H1 (cell line): ENCODE results near the gene BAD. TPM values are rescaled to one million over a fixed set of nuclear protein-coding genes. Genes with fewer than 3 reads are reported as not detected.
A peak's percentile ranks its signal among the peaks of the same experiment; 100 is the strongest.
"Not testable (repeated sequence)": the region's sequence is repeated elsewhere in the genome, so short reads cannot be mapped to it uniquely, and the experiment has no call there.

Experiments used
- CTCF ChIA-PET: fragments of 300-600 bp; sonication (Branson Sonifier 250); formaldehyde crosslinking; loops from one replicate; lab custom pipeline; 2021; ENCODE audit not compliant: partially characterized antibody; lab: Charles Lee
- POLR2A ChIA-PET: fragments of 300-600 bp; sonication (Branson Sonifier 250); formaldehyde crosslinking; loops from one replicate; lab custom pipeline; 2021; ENCODE audit warnings: inconsistent platforms; ENCODE audit not compliant: partially characterized antibody; lab: Charles Lee
- DNase-seq, 2 experiments: peaks; one replicate each; pipeline versions ENCODE4 v3.0.0 to v3.0.0-alpha.2; 2010 to 2022; ENCODE audit warnings: low spot score in 2 of 2, low read depth in 1 of 2, mixed read lengths in 1 of 2
- FAIRE-seq: peaks from 2 replicates; lab custom pipeline; 2011; peaks lifted over from hg19 to GRCh38; lab: Jason Lieb, UNC
- H2AFZ ChIP-seq: 2 replicates; pipeline ENCODE4 v1.8.1; 2012; ENCODE audit warnings: low read length, inconsistent platforms
- H2AK5ac ChIP-seq: 2 replicates; pipeline ENCODE4 v1.6.1; 2013; ENCODE audit warnings: low read depth, low read length
- H2BK120ac ChIP-seq: replicated peaks from 2 replicates; pipeline ENCODE3; 2013; ENCODE audit warnings: low read depth, low read length, inconsistent platforms
- H2BK12ac ChIP-seq: 2 replicates; pipeline ENCODE4 v1.6.1; 2013; ENCODE audit warnings: low read depth, low read length
- H2BK15ac ChIP-seq: 2 replicates; pipeline ENCODE4 v1.6.1; 2013; ENCODE audit warnings: low read length
- H2BK20ac ChIP-seq: 2 replicates; pipeline ENCODE4 v1.6.1; 2013; ENCODE audit warnings: low read length
- H2BK5ac ChIP-seq: 2 replicates; pipeline ENCODE4 v1.6.1; 2013; ENCODE audit warnings: low read depth, low read length
- H3K14ac ChIP-seq: 2 replicates; pipeline ENCODE4 v1.6.1; 2013; ENCODE audit warnings: inconsistent platforms; ENCODE audit not compliant: insufficient read length
- H3K18ac ChIP-seq: 2 replicates; pipeline ENCODE4 v1.6.1; 2013; ENCODE audit warnings: low read length; ENCODE audit errors: extremely low read depth
- H3K23ac ChIP-seq: 2 replicates; pipeline ENCODE4 v1.6.1; 2013; ENCODE audit warnings: inconsistent platforms; ENCODE audit not compliant: insufficient read length
- H3K23me2 ChIP-seq: 2 replicates; pipeline ENCODE4 v1.6.1; 2013; ENCODE audit warnings: low read depth, low read length
- H3K27ac ChIP-seq: 2 replicates; pipeline ENCODE4 v1.6.1; 2011; ENCODE audit warnings: low read depth, low read length, inconsistent platforms
- H3K27me3 ChIP-seq, 4 experiments: replicated peaks in 1 of 4; 1 replicate in 1 of 4; 2 replicates in 3 of 4; pipeline versions ENCODE4 v1.6.1 to v1.8.1; 2011 to 2013; ENCODE audit warnings: low read length in 3 of 4, mild to moderate bottlenecking in 3 of 4, inconsistent platforms in 2 of 4, mixed read lengths in 2 of 4, moderate library complexity in 1 of 4; ENCODE audit not compliant: control insufficient read depth in 3 of 4, insufficient read depth in 3 of 4; ENCODE audit errors: extremely low read depth in 1 of 4
- H3K36me3 ChIP-seq, 4 experiments: 2 replicates each; pipeline versions ENCODE4 v1.6.1 to v1.8.1; 2011 to 2013; ENCODE audit warnings: mild to moderate bottlenecking in 4 of 4, low read length in 3 of 4, moderate library complexity in 2 of 4, control low read depth in 1 of 4, inconsistent platforms in 1 of 4; ENCODE audit not compliant: insufficient read depth in 4 of 4, control insufficient read depth in 2 of 4
- H3K4ac ChIP-seq: replicated peaks from 2 replicates; pipeline ENCODE3; 2013; ENCODE audit warnings: low read length, low read depth, mixed read lengths, inconsistent platforms; ENCODE audit not compliant: insufficient read length
- H3K4me1 ChIP-seq, 4 experiments: replicated peaks in 1 of 4; 1 replicate in 1 of 4; 2 replicates in 3 of 4; pipeline versions ENCODE4 v1.6.1 to v1.8.1; 2011 to 2013; ENCODE audit warnings: low read length in 3 of 4, inconsistent platforms in 2 of 4, mixed read lengths in 1 of 4; ENCODE audit not compliant: insufficient read depth in 4 of 4, control insufficient read depth in 3 of 4
- H3K4me2 ChIP-seq, 2 experiments: 2 replicates each; pipeline versions ENCODE4 v1.6.1 to v1.8.1; 2011 to 2013; ENCODE audit warnings: low read depth in 2 of 2, low read length in 2 of 2, control low read depth in 1 of 2, inconsistent platforms in 1 of 2, mild to moderate bottlenecking in 1 of 2; ENCODE audit not compliant: insufficient read depth in 1 of 2
- H3K4me3 ChIP-seq, 4 experiments: fragments of 200-600, 300-600 bp in 1 of 4; sonication (generic), shearing (Covaris generic), sonication (Bioruptor Twin) in 1 of 4; 2 replicates each; pipeline versions ENCODE4 v1.5.1 to v1.8.1; 2011 to 2016; ENCODE audit warnings: low read length in 4 of 4, low read depth in 3 of 4, control low read depth in 2 of 4, inconsistent platforms in 2 of 4, mild to moderate bottlenecking in 2 of 4, mixed read lengths in 1 of 4, moderate library complexity in 1 of 4; ENCODE audit not compliant: insufficient read depth in 2 of 4; ENCODE audit errors: extremely low read depth in 1 of 4
- H3K56ac ChIP-seq: replicated peaks from 2 replicates; pipeline ENCODE3; 2013; ENCODE audit warnings: low read depth, mild to moderate bottlenecking, mixed read lengths, low read length, inconsistent platforms; ENCODE audit not compliant: insufficient read length
- H3K79me1 ChIP-seq: 2 replicates; pipeline ENCODE4 v1.6.1; 2013; ENCODE audit warnings: low read depth, low read length, control low read depth
- H3K79me2 ChIP-seq, 2 experiments: 2 replicates each; pipeline versions ENCODE4 v1.6.1 to v1.8.1; 2012 to 2013; ENCODE audit warnings: low read length in 2 of 2, mild to moderate bottlenecking in 2 of 2, inconsistent platforms in 1 of 2; ENCODE audit not compliant: insufficient read depth in 2 of 2, control insufficient read depth in 1 of 2
- H3K9ac ChIP-seq, 4 experiments: replicated peaks in 1 of 4; 1 replicate in 1 of 4; 2 replicates in 3 of 4; pipeline versions ENCODE4 v1.6.1 to v1.8.1; 2011 to 2013; ENCODE audit warnings: low read depth in 3 of 4, low read length in 3 of 4, control low read depth in 2 of 4, mild to moderate bottlenecking in 2 of 4, moderate library complexity in 2 of 4, inconsistent platforms in 1 of 4; ENCODE audit errors: extremely low read depth in 1 of 4
- H3K9me3 ChIP-seq, 2 experiments: 2 replicates each; pipeline versions ENCODE4 v1.6.1 to v1.8.1; 2012 to 2013; ENCODE audit warnings: mild to moderate bottlenecking in 2 of 2, moderate library complexity in 2 of 2, control low read depth in 1 of 2, inconsistent platforms in 1 of 2, low read depth in 1 of 2, low read length in 1 of 2, mixed read lengths in 1 of 2; ENCODE audit not compliant: insufficient read depth in 2 of 2
- H4K20me1 ChIP-seq, 2 experiments: replicated peaks in 1 of 2; 2 replicates each; pipeline versions ENCODE3 to v1.8.1; 2011 to 2013; ENCODE audit warnings: inconsistent platforms in 2 of 2, low read length in 2 of 2, mild to moderate bottlenecking in 1 of 2; ENCODE audit not compliant: insufficient read depth in 2 of 2, control insufficient read depth in 1 of 2
- H4K5ac ChIP-seq: 2 replicates; pipeline ENCODE4 v1.6.1; 2013; ENCODE audit warnings: low read length, low read depth, mixed read lengths, inconsistent platforms; ENCODE audit not compliant: insufficient read length
- H4K8ac ChIP-seq: 2 replicates; pipeline ENCODE4 v1.8.0; 2013; ENCODE audit warnings: mild to moderate bottlenecking, moderate library complexity, low read length, inconsistent platforms; ENCODE audit not compliant: insufficient read depth; ENCODE audit errors: extremely low read depth
- H4K91ac ChIP-seq: replicated peaks from 2 replicates; pipeline ENCODE3; 2013; ENCODE audit warnings: low read length, mixed read lengths, inconsistent platforms; ENCODE audit not compliant: insufficient read length
- TAF1 ChIP-seq: IDR thresholded peaks from 2 replicates; pipeline ENCODE4 v1.6.1; 2011; ENCODE audit warnings: mild to moderate bottlenecking, low read depth, low read length
- YY1 ChIP-seq: IDR thresholded peaks from 2 replicates; pipeline ENCODE4 v1.6.1; 2011; ENCODE audit warnings: low read depth, mild to moderate bottlenecking, low read length
- WGBS, 2 experiments: shearing (Covaris generic) in 1 of 2; methylation state at CpG; one replicate each; pipeline versions ENCODE4 v1.1.6 to v1.1.7; 2013 to 2015; ENCODE audit warnings: low lambda C conversion rate in 2 of 2, mixed read lengths in 2 of 2, inconsistent platforms in 1 of 2, low coverage in 1 of 2, missing lambda C conversion rate in 1 of 2; ENCODE audit not compliant: insufficient replicate concordance in 2 of 2, insufficient coverage in 1 of 2, insufficient read length in 1 of 2; ENCODE audit errors: extremely low coverage in 1 of 2, missing lambda C conversion rate in 1 of 2; 5-methylcytosine and 5-hydroxymethylcytosine counted together
- polyA plus RNA-seq, 7 experiments: library from polyadenylated mRNA; depleted of rRNA in 3 of 7; stranded (reverse) in 5 of 7; unstranded in 2 of 7; fragments of >200 nt in 5 of 7; fragments of 200-250 nt in 2 of 7; gene quantifications; 1 replicate in 5 of 7; 2 replicates in 1 of 7; 4 replicates in 1 of 7; pipeline versions ENCODE4 v1.2.1 to v1.2.3, GENCODE V29; 2011 to 2013; ENCODE audit warnings: missing spikeins in 2 of 7, mixed read lengths in 2 of 7
- total RNA-seq: library from RNA; stranded (reverse); fragmentation: NEBNext Ultra II Directional; extraction: Animal tissue kit (Norgen Biotek cat#: 25700); gene quantifications from 2 replicates; pipeline ENCODE4 v1.2.1, GENCODE V29; 2021

The BAD gene
- total and polyA plus RNA-seq, 2 of the 8 experiments (the other 6 are each of a cell fraction or from before 2014, with no cell fraction given) = 23.1 to 33.7 TPM

- peaks cover 18% of the 10 kb centered on the region for H3K23me2 ChIP-seq
- not testable (repeated sequence) for H2AFZ ChIP-seq, H2BK20ac ChIP-seq, H3K56ac ChIP-seq, H3K23ac ChIP-seq, H4K91ac ChIP-seq, H3K18ac ChIP-seq, FAIRE-seq, H3K27ac ChIP-seq, H3K14ac ChIP-seq, DNase-seq, H3K4ac ChIP-seq, H3K79me1 ChIP-seq, H3K9me3 ChIP-seq, H4K8ac ChIP-seq, H2BK5ac ChIP-seq, H2AK5ac ChIP-seq, H3K27me3 ChIP-seq, H4K5ac ChIP-seq, H2BK15ac ChIP-seq, H2BK12ac ChIP-seq, H2BK120ac ChIP-seq
- CTCF ChIA-PET = interaction anchor here (1.3 to 10.0 kb wide), 7 partner anchors 9 to 94 kb away, joined by 4 to 102 read pairs (median 6); partner anchors contain the start of genes CATSPERZ and ESRRA
- H4K20me1 ChIP-seq = peaks cover 0 to 13% of the 10 kb centered on the region in 2 experiments
- WGBS, 2 experiments = no CpG with 5 or more reads among the region's 43 CpGs
- peak; percentile 36; the same call in 1 of the 2 replicates for TF ChIP-seq YY1
- TF ChIP-seq TAF1 = 0 out of 2 replicates have a peak, but pooled peaks have one; percentile 34
- H3K4me2 ChIP-seq = peak overlapping the region in 1 of 2 experiments; percentile 73; a peak in 1 of 4 replicates
- peak overlapping the region; percentile 56 to 99 (median 90); a peak in 5 of 8 replicates for H3K4me3 ChIP-seq
- peak overlapping the region in 2 of 4 experiments; percentile 66 to 71; a peak in 2 of 7 replicates for H3K9ac ChIP-seq
- POLR2A ChIA-PET = interaction anchor here (0.6 to 13.1 kb wide), 14 partner anchors 9 to 366 kb away, joined by 3 to 352 read pairs (median 21); partner anchors contain the start of genes BAD, DNAJC4, FERMT3 and GPR137
- H3K79me2 ChIP-seq = peaks cover 6 to 21% of the 10 kb centered on the region in 2 experiments; a peak in 3 of 4 replicates
- peaks cover 0 to 48% (median 35%) of the 10 kb centered on the region in 4 experiments; a peak in 6 of 7 replicates for H3K4me1 ChIP-seq
- peaks cover 0 to 17% (median 4%) of the 10 kb centered on the region in 4 experiments; a peak in 4 of 8 replicates for H3K36me3 ChIP-seq
These were observed 37.9 kb downstream of the BAD start for GRCh38 chr11:64246621-64246870.
